HEK293 (cell line): ENCODE measurements around the gene PIGQ.
A peak's percentile ranks its signal among the peaks of the same experiment; 100 is the strongest.

Experiments used
- CTCF ChIA-PET: fragments of 350-600 bp; formaldehyde crosslinking; extraction: SDS; loops from one replicate; lab custom pipeline; 2021; ENCODE audit warnings: antibody characterized with exemption; lab: Yijun Ruan, JAX
- POLR2A ChIA-PET: fragments of 300-600 bp; formaldehyde crosslinking; extraction: SDS; loops from one replicate; lab custom pipeline; 2020; ENCODE audit warnings: antibody characterized with exemption, inconsistent platforms; lab: Yijun Ruan, JAX
- H3K27ac ChIP-seq: fragments of 200-500 bp; sonication (Bioruptor generic); 2 replicates; pipeline ENCODE4 v1.5.1; 2014; ENCODE audit warnings: low read depth, low read length, control low read depth, inconsistent platforms; ENCODE audit errors: extremely low read depth
- H3K36me3 ChIP-seq, 2 experiments: fragments of 200-500 bp in 1 of 2; sonication (Bioruptor generic) in 1 of 2; 1 replicate in 1 of 2; 2 replicates in 1 of 2; pipeline ENCODE4 v1.5.1; 2014 to 2017; ENCODE audit warnings: inconsistent platforms in 2 of 2, low read length in 2 of 2; ENCODE audit not compliant: control insufficient read depth in 2 of 2, insufficient read depth in 1 of 2
- H3K4me1 ChIP-seq: fragments of 200-500 bp; sonication (Bioruptor generic); 2 replicates; pipeline ENCODE4 v1.5.1; 2014; ENCODE audit warnings: mild to moderate bottlenecking, low read length, inconsistent platforms; ENCODE audit not compliant: control insufficient read depth, insufficient read depth
- H3K4me3 ChIP-seq: 2 replicates; pipeline ENCODE4 v1.5.1; 2011; ENCODE audit warnings: low read depth, mild to moderate bottlenecking, control low read depth, low read length, moderate library complexity
- H3K9me3 ChIP-seq: fragments of 200-500 bp; sonication (Bioruptor generic); 2 replicates; pipeline ENCODE4 v1.5.1; 2014; ENCODE audit warnings: low read depth, low read length, inconsistent platforms; ENCODE audit not compliant: control insufficient read depth, insufficient read depth
- EGR2 ChIP-seq: fragments of 450-650 bp; formaldehyde crosslinking; IDR thresholded peaks from 2 replicates; pipeline ENCODE4 v1.5.1; 2016; ENCODE audit warnings: low read depth, missing biosample characterization, missing genetic modification characterization
- GLI2 ChIP-seq: fragments of 450-650 bp; formaldehyde crosslinking; IDR thresholded peaks from 2 replicates; pipeline ENCODE4; 2017; ENCODE audit warnings: missing biosample characterization, missing genetic modification characterization, low read depth, borderline replicate concordance
- GLIS1 ChIP-seq: fragments of 450-650 bp; formaldehyde crosslinking; IDR thresholded peaks from 2 replicates; pipeline ENCODE4 v1.5.1; 2016; ENCODE audit warnings: missing biosample characterization, missing genetic modification characterization
- MEIS1 ChIP-seq: sonication (generic); formaldehyde crosslinking; IDR thresholded peaks from 2 replicates; pipeline ENCODE4 v1.8.1; 2022; ENCODE audit warnings: missing genetic modification reagents, mild to moderate bottlenecking, borderline replicate concordance
- SETDB1 ChIP-seq: IDR thresholded peaks from one replicate; pipeline ENCODE4 v1.6.1; 2017; ENCODE audit warnings: mild to moderate bottlenecking, low read length, moderate library complexity, mixed read lengths; ENCODE audit not compliant: insufficient read length
- SP2 ChIP-seq: fragments of 450-650 bp; formaldehyde crosslinking; IDR thresholded peaks from 2 replicates; pipeline ENCODE4 v1.5.1; 2016; ENCODE audit warnings: missing biosample characterization, missing genetic modification characterization
- ZEB2 ChIP-seq: fragments of 450-650 bp; formaldehyde crosslinking; IDR thresholded peaks from 2 replicates; pipeline ENCODE4 v1.5.1; 2016; ENCODE audit warnings: missing biosample characterization, missing genetic modification characterization
- ZFHX2 ChIP-seq: fragments of 450-650 bp; formaldehyde crosslinking; conservative IDR thresholded peaks from 2 replicates; pipeline ENCODE4 v1.5.1; 2016; ENCODE audit warnings: missing biosample characterization, missing genetic modification characterization
- ZFP69B ChIP-seq: fragments of 450-650 bp; formaldehyde crosslinking; IDR thresholded peaks from 2 replicates; pipeline ENCODE4 v1.5.1; 2016; ENCODE audit warnings: missing biosample characterization, missing genetic modification characterization
- ZIC2 ChIP-seq: fragments of 450-650 bp; formaldehyde crosslinking; IDR thresholded peaks from 2 replicates; pipeline ENCODE4 v1.5.1; 2016; ENCODE audit warnings: missing biosample characterization, missing genetic modification characterization
- ZNF132 ChIP-seq: fragments of 450-650 bp; formaldehyde crosslinking; IDR thresholded peaks from 2 replicates; pipeline ENCODE4 v1.5.1; 2017; ENCODE audit warnings: missing biosample characterization, missing genetic modification characterization, borderline replicate concordance
- ZNF174 ChIP-seq: fragments of 450-650 bp; formaldehyde crosslinking; IDR thresholded peaks from 2 replicates; pipeline ENCODE4 v1.5.0; 2017; ENCODE audit warnings: missing biosample characterization, mild to moderate bottlenecking, missing genetic modification characterization
- ZNF223 ChIP-seq: fragments of 450-650 bp; formaldehyde crosslinking; IDR thresholded peaks from 2 replicates; pipeline ENCODE4 v1.5.1; 2016; ENCODE audit warnings: missing biosample characterization, missing genetic modification characterization
- ZNF354C ChIP-seq: fragments of 450-650 bp; formaldehyde crosslinking; IDR thresholded peaks from 2 replicates; pipeline ENCODE4 v1.5.1; 2016; ENCODE audit warnings: missing biosample characterization, missing genetic modification characterization, low read depth, borderline replicate concordance
- ZNF548 ChIP-seq: fragments of 450-650 bp; formaldehyde crosslinking; IDR thresholded peaks from 2 replicates; pipeline ENCODE4 v1.5.1; 2016; ENCODE audit warnings: missing biosample characterization, missing genetic modification characterization
- ZNF623 ChIP-seq: fragments of 450-650 bp; formaldehyde crosslinking; IDR thresholded peaks from 2 replicates; pipeline ENCODE4 v1.5.1; 2016; ENCODE audit warnings: missing biosample characterization, missing genetic modification characterization
- ZNF670 ChIP-seq: fragments of 450-650 bp; formaldehyde crosslinking; IDR thresholded peaks from 2 replicates; pipeline ENCODE4 v1.5.1; 2016; ENCODE audit warnings: missing biosample characterization, missing genetic modification characterization, low read depth
- ZSCAN16 ChIP-seq: fragments of 450-650 bp; formaldehyde crosslinking; IDR thresholded peaks from 2 replicates; pipeline ENCODE4 v1.5.1; 2016; ENCODE audit warnings: missing biosample characterization, missing genetic modification characterization
- ZSCAN30 ChIP-seq: fragments of 450-650 bp; IDR thresholded peaks from 2 replicates; pipeline ENCODE4 v1.5.1; 2018; ENCODE audit warnings: missing biosample characterization, mild to moderate bottlenecking, missing genetic modification characterization, moderate library complexity
- TF ChIP-seq, protein P1 (sequence below): fragments of 450-650 bp; formaldehyde crosslinking; IDR thresholded peaks from 2 replicates; pipeline ENCODE4 v1.5.1; 2016; ENCODE audit warnings: missing biosample characterization, missing genetic modification characterization
- TF ChIP-seq, protein P2 (sequence below): fragments of 450-650 bp; formaldehyde crosslinking; IDR thresholded peaks from 2 replicates; pipeline ENCODE4 v1.5.1; 2016; ENCODE audit warnings: missing biosample characterization, missing genetic modification characterization
- TF ChIP-seq, protein P3 (sequence below): fragments of 450-650 bp; formaldehyde crosslinking; IDR thresholded peaks from 2 replicates; pipeline ENCODE4 v1.5.1; 2016; ENCODE audit warnings: missing biosample characterization, missing genetic modification characterization

Gene PIGQ

DNA sequence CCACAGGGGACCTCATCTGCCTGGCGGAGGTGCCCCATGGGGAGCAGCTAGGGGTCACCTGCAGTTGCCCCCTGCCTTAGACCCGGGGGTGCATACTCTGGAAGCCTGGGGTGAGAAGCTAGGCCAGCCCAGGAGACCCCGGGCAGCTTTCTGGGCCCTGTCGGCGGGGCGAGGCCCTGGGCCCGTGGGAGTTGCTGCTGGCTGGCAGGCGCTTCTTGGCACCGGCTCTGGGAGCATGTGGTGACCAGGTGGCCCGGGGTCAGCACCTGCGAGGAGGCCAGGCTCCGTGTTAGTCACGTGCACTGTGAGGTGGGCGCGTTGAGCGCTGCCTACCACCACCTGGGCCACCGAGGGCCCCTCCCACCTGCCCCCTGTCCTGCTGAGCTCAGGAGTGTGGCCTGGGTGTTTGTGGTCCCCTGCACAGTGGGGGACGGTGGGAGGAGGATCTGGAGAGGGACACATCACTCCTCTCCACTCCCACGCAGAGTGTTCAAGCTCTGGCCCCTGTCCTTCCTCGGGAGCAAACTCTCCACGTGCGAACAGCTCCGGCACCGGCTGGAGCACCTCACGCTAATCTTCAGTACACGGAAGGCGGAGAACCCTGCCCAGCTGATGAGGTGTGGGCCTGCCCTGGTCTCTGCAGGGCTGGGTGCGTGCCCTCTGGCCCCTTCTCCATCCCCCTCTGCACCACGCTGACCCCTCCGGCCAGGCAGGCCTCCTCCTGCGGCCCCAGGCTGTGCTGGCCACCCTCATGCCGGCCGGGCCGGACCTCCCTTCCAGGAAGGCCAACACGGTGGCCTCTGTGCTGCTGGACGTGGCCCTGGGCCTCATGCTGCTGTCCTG lies 5.8 kb downstream of the PIGQ start:
- CTCF ChIA-PET, result interaction anchor here (0.9 to 1.1 kb wide), 2 partner anchors 74 to 184 kb away, joined by 3 to 4 read pairs; partner anchors contain the start of gene WDR90
- POLR2A ChIA-PET, result no interaction called here
- H3K27ac ChIP-seq, result no peak overlapping the region
- no peaks in the 10 kb centered on the region for H3K4me1 ChIP-seq
- H3K9me3 ChIP-seq, result no peaks in the 10 kb centered on the region
- H3K36me3 ChIP-seq, result peaks cover 0 to 56% of the 10 kb centered on the region in 2 experiments; a peak in 1 of 3 replicates
- no peak overlapping the region for H3K4me3 ChIP-seq
- TF ChIP-seq GLIS1 (tag by site-specific recombination), result peak; percentile 79
- TF ChIP-seq EGR2 (tag by site-specific recombination), result peak; percentile 53
- peak; percentile 51 for TF ChIP-seq ZIC2 (tag by site-specific recombination)
- no peak for TF ChIP-seq ZNF670 (tag by site-specific recombination)
- peak; percentile 70 for TF ChIP-seq ZFHX2 (tag by site-specific recombination)

DNA sequence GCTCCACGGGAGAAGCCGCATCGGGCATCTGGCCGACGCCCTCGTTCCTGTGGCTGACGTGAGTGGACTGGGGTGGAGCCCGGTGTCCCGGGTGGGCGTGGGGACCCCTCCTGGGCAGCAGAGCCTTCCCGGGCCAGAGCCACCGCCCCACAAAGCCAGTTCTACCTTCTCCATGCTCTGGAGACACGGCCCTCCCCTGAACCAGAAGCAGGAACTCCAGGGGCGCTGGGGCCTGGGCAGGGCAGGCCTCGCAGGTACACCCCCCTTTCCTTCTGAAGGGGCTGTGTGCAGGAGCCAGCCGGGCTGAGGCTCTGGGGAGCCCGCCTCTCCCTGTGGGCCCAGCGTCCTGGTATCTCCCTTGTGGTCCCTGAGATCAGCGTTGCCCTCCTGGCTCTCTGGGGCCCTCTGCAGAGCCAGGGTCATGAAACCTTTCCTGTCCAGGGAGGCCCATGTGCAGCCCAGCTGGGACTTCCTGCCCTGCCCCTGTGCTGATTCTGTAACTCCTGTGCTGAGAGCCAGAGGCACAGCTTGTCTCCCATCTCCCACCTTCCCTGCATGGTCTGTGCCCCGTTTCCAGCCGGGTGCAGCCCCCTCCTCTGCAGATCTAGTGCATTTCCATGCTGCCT lies 6.5 kb downstream of the PIGQ start:
- no peaks in the 10 kb centered on the region for H3K4me1 ChIP-seq
- TF ChIP-seq, protein P1, sequence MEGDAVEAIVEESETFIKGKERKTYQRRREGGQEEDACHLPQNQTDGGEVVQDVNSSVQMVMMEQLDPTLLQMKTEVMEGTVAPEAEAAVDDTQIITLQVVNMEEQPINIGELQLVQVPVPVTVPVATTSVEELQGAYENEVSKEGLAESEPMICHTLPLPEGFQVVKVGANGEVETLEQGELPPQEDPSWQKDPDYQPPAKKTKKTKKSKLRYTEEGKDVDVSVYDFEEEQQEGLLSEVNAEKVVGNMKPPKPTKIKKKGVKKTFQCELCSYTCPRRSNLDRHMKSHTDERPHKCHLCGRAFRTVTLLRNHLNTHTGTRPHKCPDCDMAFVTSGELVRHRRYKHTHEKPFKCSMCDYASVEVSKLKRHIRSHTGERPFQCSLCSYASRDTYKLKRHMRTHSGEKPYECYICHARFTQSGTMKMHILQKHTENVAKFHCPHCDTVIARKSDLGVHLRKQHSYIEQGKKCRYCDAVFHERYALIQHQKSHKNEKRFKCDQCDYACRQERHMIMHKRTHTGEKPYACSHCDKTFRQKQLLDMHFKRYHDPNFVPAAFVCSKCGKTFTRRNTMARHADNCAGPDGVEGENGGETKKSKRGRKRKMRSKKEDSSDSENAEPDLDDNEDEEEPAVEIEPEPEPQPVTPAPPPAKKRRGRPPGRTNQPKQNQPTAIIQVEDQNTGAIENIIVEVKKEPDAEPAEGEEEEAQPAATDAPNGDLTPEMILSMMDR, result 0 out of 2 replicates have a peak, but pooled peaks have one; percentile 14
- TF ChIP-seq SETDB1 (no peak), GLI2 (tag by site-specific recombination) (no peak), GLIS1 (tag by site-specific recombination) (peak; percentile 83), ZFP69B (tag by site-specific recombination) (no peak), ZIC2 (tag by site-specific recombination) (peak; percentile 38), ZEB2 (tag by site-specific recombination) (no peak), MEIS1 (CRISPR knock-in tag) (no peak), ZNF354C (tag by site-specific recombination) (no peak), ZNF623 (tag by site-specific recombination) (no peak)
- TF ChIP-seq, protein P2, sequence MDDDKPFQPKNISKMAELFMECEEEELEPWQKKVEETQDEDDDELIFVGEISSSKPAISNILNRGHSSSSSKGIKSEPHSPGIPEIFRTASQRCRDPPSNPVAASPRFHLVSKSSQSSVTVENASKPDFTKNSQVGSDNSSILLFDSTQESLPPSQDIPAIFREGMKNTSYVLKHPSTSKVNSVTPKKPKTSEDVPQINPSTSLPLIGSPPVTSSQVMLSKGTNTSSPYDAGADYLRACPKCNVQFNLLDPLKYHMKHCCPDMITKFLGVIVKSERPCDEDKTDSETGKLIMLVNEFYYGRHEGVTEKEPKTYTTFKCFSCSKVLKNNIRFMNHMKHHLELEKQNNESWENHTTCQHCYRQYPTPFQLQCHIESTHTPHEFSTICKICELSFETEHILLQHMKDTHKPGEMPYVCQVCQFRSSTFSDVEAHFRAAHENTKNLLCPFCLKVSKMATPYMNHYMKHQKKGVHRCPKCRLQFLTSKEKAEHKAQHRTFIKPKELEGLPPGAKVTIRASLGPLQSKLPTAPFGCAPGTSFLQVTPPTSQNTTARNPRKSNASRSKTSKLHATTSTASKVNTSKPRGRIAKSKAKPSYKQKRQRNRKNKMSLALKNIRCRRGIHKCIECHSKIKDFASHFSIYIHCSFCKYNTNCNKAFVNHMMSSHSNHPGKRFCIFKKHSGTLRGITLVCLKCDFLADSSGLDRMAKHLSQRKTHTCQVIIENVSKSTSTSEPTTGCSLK (tag by site-specific recombination), result no peak
- H3K9me3 ChIP-seq, result no peaks in the 10 kb centered on the region
- H3K4me3 ChIP-seq, result no peak overlapping the region
- H3K36me3 ChIP-seq, result peaks cover 0 to 62% of the 10 kb centered on the region in 2 experiments; a peak in 1 of 3 replicates
- CTCF ChIA-PET, result interaction anchor here (0.8 to 1.2 kb wide), 4 partner anchors 33 to 184 kb away, joined by 3 to 4 read pairs (median 4); partner anchors contain the start of gene WDR90
- POLR2A ChIA-PET, result interaction anchor here (1.2 kb wide), 1 partner anchor 12 kb away, joined by 3 read pairs; no protein-coding TSS in a partner anchor
- no peak overlapping the region for H3K27ac ChIP-seq

DNA sequence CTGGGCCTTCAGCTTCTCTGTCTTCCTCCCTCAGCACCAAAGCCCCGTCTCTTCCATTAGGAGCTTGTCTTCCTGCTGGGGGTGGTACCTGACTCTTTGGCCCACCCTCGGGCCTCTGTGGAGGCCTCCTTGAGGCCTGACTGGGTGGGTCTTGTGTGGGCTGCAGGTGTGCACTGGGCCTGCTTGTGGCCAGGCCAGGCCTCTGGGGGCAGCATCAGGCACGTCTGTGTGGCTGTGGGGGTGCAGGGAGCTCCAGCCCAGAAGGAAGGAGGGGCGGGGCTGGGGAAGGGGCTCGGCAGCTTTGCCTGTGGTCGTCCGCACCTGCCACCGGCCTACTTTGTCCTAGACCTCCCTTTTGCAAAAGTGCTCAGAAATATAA lies 7.0 kb downstream of the PIGQ start:
- no peak overlapping the region for H3K4me3 ChIP-seq
- no peak overlapping the region for H3K27ac ChIP-seq
- peaks cover 0 to 57% of the 10 kb centered on the region in 2 experiments; a peak in 1 of 3 replicates for H3K36me3 ChIP-seq
- no peaks in the 10 kb centered on the region for H3K9me3 ChIP-seq
- ChIA-PET POLR2A (interaction anchor here (1.2 kb wide), 1 partner anchor 12 kb away, joined by 3 read pairs; no protein-coding TSS in a partner anchor), CTCF (interaction anchor here (0.6 to 1.2 kb wide), 4 partner anchors 18 to 91 kb away, joined by 3 to 4 read pairs (median 3); no protein-coding TSS in a partner anchor)
- no peaks in the 10 kb centered on the region for H3K4me1 ChIP-seq
- TF ChIP-seq ZSCAN30, result no peak
- TF ChIP-seq ZNF174 (tag by site-specific recombination), result no peak
- TF ChIP-seq ZNF223 (tag by site-specific recombination), result no peak
- peak; percentile 24; the same call in 1 of the 2 replicates for TF ChIP-seq EGR2 (tag by site-specific recombination)
- TF ChIP-seq, protein P3, sequence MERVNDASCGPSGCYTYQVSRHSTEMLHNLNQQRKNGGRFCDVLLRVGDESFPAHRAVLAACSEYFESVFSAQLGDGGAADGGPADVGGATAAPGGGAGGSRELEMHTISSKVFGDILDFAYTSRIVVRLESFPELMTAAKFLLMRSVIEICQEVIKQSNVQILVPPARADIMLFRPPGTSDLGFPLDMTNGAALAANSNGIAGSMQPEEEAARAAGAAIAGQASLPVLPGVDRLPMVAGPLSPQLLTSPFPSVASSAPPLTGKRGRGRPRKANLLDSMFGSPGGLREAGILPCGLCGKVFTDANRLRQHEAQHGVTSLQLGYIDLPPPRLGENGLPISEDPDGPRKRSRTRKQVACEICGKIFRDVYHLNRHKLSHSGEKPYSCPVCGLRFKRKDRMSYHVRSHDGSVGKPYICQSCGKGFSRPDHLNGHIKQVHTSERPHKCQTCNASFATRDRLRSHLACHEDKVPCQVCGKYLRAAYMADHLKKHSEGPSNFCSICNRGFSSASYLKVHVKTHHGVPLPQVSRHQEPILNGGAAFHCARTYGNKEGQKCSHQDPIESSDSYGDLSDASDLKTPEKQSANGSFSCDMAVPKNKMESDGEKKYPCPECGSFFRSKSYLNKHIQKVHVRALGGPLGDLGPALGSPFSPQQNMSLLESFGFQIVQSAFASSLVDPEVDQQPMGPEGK (tag by site-specific recombination), result no peak
- TF ChIP-seq ZEB2 (tag by site-specific recombination), result no peak
- TF ChIP-seq ZSCAN16 (tag by site-specific recombination), result no peak
- TF ChIP-seq ZNF548 (tag by site-specific recombination), result no peak
- no peak for TF ChIP-seq ZNF132
- peak; percentile 30 for TF ChIP-seq SP2 (tag by site-specific recombination)
